Tongue (tissue), 2 donors: ENCODE measurements around the gene TPM1. TPM values are rescaled to one million over a fixed set of nuclear protein-coding genes. Genes with fewer than 3 reads are reported as not detected.
"Not testable (repeated sequence)": the region's sequence is repeated elsewhere in the genome, so short reads cannot be mapped to it uniquely, and the experiment has no call there.

Source experiments
- DNase-seq: peaks from one replicate; pipeline ENCODE4 v3.0.0-alpha.2; 2015
- total RNA-seq: library from RNA; depleted of rRNA; stranded (reverse); fragments of >200 nt; gene quantifications from one replicate; pipeline ENCODE4 v1.2.3, GENCODE V29; 2014

The TPM1 gene
- total RNA-seq, 1 donor from 2014 or later = 4,708 TPM

GRCh38 chr15:63099581-63099980, 57.0 kb downstream of the TPM1 start:
- DNase-seq = not testable (repeated sequence)

GRCh38 chr15:63103416-63103815, 60.9 kb downstream of the TPM1 start:
- no peak for DNase-seq

- DNase-seq = no peak
Measured at GRCh38 chr15:63104727-63105126, 62.2 kb downstream of the TPM1 start.

GRCh38 chr15:63105354-63105753, 62.8 kb downstream of the TPM1 start:
- not testable (repeated sequence) for DNase-seq

- DNase-seq = peak; percentile 57
Measured at GRCh38 chr15:63107895-63108546, 65.5 kb downstream of the TPM1 start.

GRCh38 chr15:63109498-63109897, 67.0 kb downstream of the TPM1 start:
- no peak for DNase-seq

GRCh38 chr15:63109920-63110319, 67.4 kb downstream of the TPM1 start:
- DNase-seq = no peak

- no peak for DNase-seq
Measured at GRCh38 chr15:63110428-63111026, 68.0 kb downstream of the TPM1 start.

GRCh38 chr15:63111481-63111880, 68.9 kb downstream of the TPM1 start:
- DNase-seq = no peak

GRCh38 chr15:63112871-63113270, 70.3 kb downstream of the TPM1 start:
- DNase-seq = no peak

GRCh38 chr15:63114465-63114864, 71.9 kb downstream of the TPM1 start:
- no peak for DNase-seq

Other genes with a start within 250 kb of the TPM1 start
- gene LACTB, start 79.1 kb downstream of the TPM1 start, total RNA-seq = 18.7 TPM
- 45.6 TPM for gene RPS27L, start 114.7 kb downstream of the TPM1 start, total RNA-seq
- 31.3 TPM for gene RAB8B, start 146.9 kb downstream of the TPM1 start, total RNA-seq
- 12.7 TPM for gene APH1B, start 234.9 kb downstream of the TPM1 start, total RNA-seq